K562 (cell line): ENCODE results near the gene RGS12. TPM values are rescaled to one million over a fixed set of nuclear protein-coding genes. Genes with fewer than 3 reads are reported as not detected.

Source experiments
- ATAC-seq: fragments of 200-7000 bp; cut with Tn5 transposase; 3 replicates; pipeline ENCODE4 v1.9.1; 2020; ENCODE audit warnings: moderate library complexity
- BruUV-seq: library from RNA; stranded (reverse); fragments of 400-500 nt; replicated peaks from 2 replicates; lab custom pipeline; 2021; lab: Mats Ljungman, UMichigan
- CTCF ChIA-PET: fragments of 300-600 bp; formaldehyde crosslinking; extraction: SDS; loops from one replicate; lab custom pipeline; 2021; ENCODE audit warnings: low intra/inter-chr PET ratio; lab: Yijun Ruan, JAX
- POLR2A ChIA-PET: fragments of 300-600, 350-650 bp; sonication (Branson Sonifier 250); formaldehyde crosslinking; extraction: SDS; loops from one replicate; lab custom pipeline; 2021; ENCODE audit warnings: antibody characterized with exemption, inconsistent platforms; lab: Yijun Ruan, JAX
- DNase-seq, 4 experiments: peaks; one replicate each; pipeline versions ENCODE4 v3.0.0 to v3.0.0-alpha.2; 2011 to 2018; ENCODE audit warnings: low spot score in 3 of 4, mixed read lengths in 3 of 4; ENCODE audit errors: extremely low read depth in 1 of 4
- FAIRE-seq: peaks from 2 replicates; lab custom pipeline; 2011; peaks lifted over from hg19 to GRCh38; lab: Jason Lieb, UNC
- H2AFZ ChIP-seq: 2 replicates; pipeline ENCODE4 v1.6.0; 2011; ENCODE audit warnings: low read depth, low read length, control low read depth, inconsistent platforms
- H3K27ac ChIP-seq: fragments of 200-600 bp; 3 replicates; pipeline ENCODE4 v1.8.0; 2011; ENCODE audit warnings: low read depth, mild to moderate bottlenecking, control low read depth, inconsistent platforms, low read length, moderate library complexity, mixed read lengths; ENCODE audit errors: extremely low read depth
- H3K27me3 ChIP-seq, 2 experiments: fragments of 300-600 bp in 1 of 2; 2 replicates in 1 of 2; 3 replicates in 1 of 2; pipeline versions ENCODE4 v1.6.0 to v1.8.0; 2011; ENCODE audit warnings: inconsistent platforms in 2 of 2, low read length in 2 of 2, mild to moderate bottlenecking in 1 of 2, mixed read lengths in 1 of 2, moderate library complexity in 1 of 2; ENCODE audit not compliant: control insufficient read depth in 2 of 2, insufficient read depth in 2 of 2
- H3K36me3 ChIP-seq: fragments of 300-600 bp; 3 replicates; pipeline ENCODE4 v1.8.0; 2011; ENCODE audit warnings: mild to moderate bottlenecking, low read length, inconsistent platforms; ENCODE audit not compliant: control insufficient read depth, insufficient read depth
- H3K4me1 ChIP-seq, 2 experiments: fragments of 200-600 bp in 1 of 2; replicated peaks in 1 of 2; 2 replicates in 1 of 2; 3 replicates in 1 of 2; pipeline versions ENCODE4 v1.5.1 to v1.8.0; 2011; ENCODE audit warnings: inconsistent platforms in 2 of 2, low read length in 2 of 2, mild to moderate bottlenecking in 1 of 2, mixed read lengths in 1 of 2, moderate library complexity in 1 of 2; ENCODE audit not compliant: control insufficient read depth in 2 of 2, insufficient read depth in 2 of 2
- H3K4me2 ChIP-seq: 2 replicates; pipeline ENCODE4 v1.6.1; 2011; ENCODE audit warnings: low read length, control low read depth, inconsistent platforms, mixed read lengths; ENCODE audit not compliant: insufficient read depth
- H3K4me3 ChIP-seq: fragments of 200-600 bp; sonication (generic), shearing (Covaris generic); 2 replicates; pipeline ENCODE4 v1.5.1; 2016; ENCODE audit warnings: control low read depth, inconsistent platforms
- H3K79me2 ChIP-seq: fragments of 200-600 bp; 3 replicates; pipeline ENCODE4 v1.8.0; 2011; ENCODE audit warnings: low read length, inconsistent platforms; ENCODE audit not compliant: control insufficient read depth, insufficient read depth
- H3K9ac ChIP-seq, 2 experiments: 2 replicates each; pipeline versions ENCODE4 v1.6.0 to v1.6.1; 2011; ENCODE audit warnings: low read depth in 2 of 2, low read length in 2 of 2, control low read depth in 1 of 2, inconsistent platforms in 1 of 2, mild to moderate bottlenecking in 1 of 2, mixed read lengths in 1 of 2; ENCODE audit not compliant: insufficient read depth in 1 of 2
- H3K9me1 ChIP-seq: one replicate; pipeline ENCODE4 v1.6.0; 2011; ENCODE audit warnings: inconsistent platforms, mild to moderate bottlenecking, low read length, moderate library complexity; ENCODE audit not compliant: control insufficient read depth, insufficient read depth
- H3K9me3 ChIP-seq: replicated peaks from 2 replicates; pipeline ENCODE4 v1.5.1; 2011; ENCODE audit warnings: low read depth, low read length, inconsistent platforms; ENCODE audit not compliant: control insufficient read depth, insufficient read depth
- H4K20me1 ChIP-seq: replicated peaks from 2 replicates; pipeline ENCODE4 v1.6.1; 2011; ENCODE audit warnings: low read length, inconsistent platforms, mixed read lengths; ENCODE audit not compliant: control insufficient read depth, insufficient read depth
- BMI1 ChIP-seq: fragments of 150-350 bp; IDR thresholded peaks from 2 replicates; pipeline ENCODE4 v1.6.1; 2014; ENCODE audit warnings: low read length
- C11orf30 ChIP-seq: fragments of 450-650 bp; IDR thresholded peaks from 2 replicates; pipeline ENCODE4 v1.6.1; 2016; ENCODE audit warnings: low read depth, mild to moderate bottlenecking
- CCNT2 ChIP-seq: IDR thresholded peaks from 2 replicates; pipeline ENCODE4 v1.6.1; 2011; ENCODE audit warnings: borderline replicate concordance, low read depth, mild to moderate bottlenecking, moderate library complexity, mixed read lengths, low read length; ENCODE audit not compliant: insufficient read length; ENCODE audit errors: extremely low read depth
- FOXK1 ChIP-seq: sonication (generic); formaldehyde crosslinking; IDR thresholded peaks from 2 replicates; pipeline ENCODE4 v1.8.0; 2022; ENCODE audit warnings: missing genetic modification reagents, mild to moderate bottlenecking, borderline replicate concordance
- HDAC6 ChIP-seq: IDR thresholded peaks from 2 replicates; pipeline ENCODE4 v1.6.1; 2012; ENCODE audit warnings: low read depth, mild to moderate bottlenecking, control low read depth, inconsistent platforms, low read length, moderate library complexity
- HMGN3 ChIP-seq: IDR thresholded peaks from 2 replicates; pipeline ENCODE4 v1.6.1; 2011; ENCODE audit warnings: borderline replicate concordance, low read depth, mild to moderate bottlenecking, mixed read lengths, low read length; ENCODE audit not compliant: insufficient read length; ENCODE audit errors: extremely low read depth
- NCOA6 ChIP-seq: fragments of 450-650 bp; IDR thresholded peaks from 2 replicates; pipeline ENCODE4 v1.6.1; 2017; ENCODE audit warnings: mild to moderate bottlenecking
- NFIC ChIP-seq: fragments of 450-650 bp; IDR thresholded peaks from 2 replicates; pipeline ENCODE4 v1.6.1; 2017; ENCODE audit warnings: mild to moderate bottlenecking, inconsistent platforms
- PML ChIP-seq: IDR thresholded peaks from 2 replicates; pipeline ENCODE4 v1.6.1; 2012; ENCODE audit warnings: low read length, inconsistent platforms
- RHOXF2B ChIP-seq: fragments of 250-450 bp; sonication (Bioruptor Pico); conservative IDR thresholded peaks from 2 replicates; pipeline ENCODE4 v1.5.1; 2021
- ZNF140 ChIP-seq: fragments of 250-450 bp; sonication (Bioruptor Pico); IDR thresholded peaks from 2 replicates; pipeline ENCODE4 v1.8.0; 2021; ENCODE audit warnings: moderate library complexity, mild to moderate bottlenecking, inconsistent platforms
- ZNF24 ChIP-seq: fragments of 450-650 bp; IDR thresholded peaks from 2 replicates; pipeline ENCODE4 v1.6.1; 2016
- WGBS: fragments of 100-300 bp; shearing (Covaris generic); methylation state at CpG from one replicate; pipeline ENCODE4 v1.1.6; 2016; ENCODE audit warnings: low coverage, mixed read lengths; ENCODE audit not compliant: insufficient coverage; ENCODE audit errors: missing lambda C conversion rate; 5-methylcytosine and 5-hydroxymethylcytosine counted together
- in situ Hi-C: fragments of 300-500 bp; cut with MboI; formaldehyde crosslinking; loops from 4 replicates; pipeline ENCODE4 v1.15.0; 2018; ENCODE audit warnings: inconsistent platforms, mixed read lengths
- intact Hi-C: fragments of 100-400 bp; cut with micrococcal nuclease; formaldehyde crosslinking; loops from 2 replicates; pipeline ENCODE4 v1.14.2; 2022
- polyA plus RNA-seq, 8 experiments: library from polyadenylated mRNA; depleted of rRNA in 4 of 8; stranded (reverse) in 5 of 8; unstranded in 3 of 8; fragments of >200 nt; fragmentation: Nextera tagmentation in 2 of 8; fragmentation: Illumina TruSeq in 1 of 8; extraction: Ambion mirVana in 2 of 8; extraction: Trizol in 1 of 8; gene quantifications; 2 replicates each; pipeline versions ENCODE4 v1.2.1 to v1.2.3, GENCODE V29; 2011 to 2014; ENCODE audit warnings: inconsistent platforms in 1 of 8, missing spikeins in 1 of 8
- total RNA-seq, 7 experiments: library from RNA; depleted of rRNA in 6 of 7; stranded (reverse); fragments of >200 nt in 6 of 7; fragmentation: Illumina TruSeq in 2 of 7; extraction: Trizol in 2 of 7; gene quantifications; 2 replicates each; pipeline versions ENCODE4 v1.2.1 to v1.2.3, GENCODE V29; 2011 to 2021; ENCODE audit warnings: low replicate concordance in 1 of 7
- TF ChIP-seq, protein P1 (sequence below): fragments of 250-450 bp; sonication (Bioruptor Pico); IDR thresholded peaks from 2 replicates; pipeline ENCODE4 v1.5.0; 2022; ENCODE audit warnings: mild to moderate bottlenecking
- TF ChIP-seq, protein P2 (sequence below): fragments of 250-450 bp; sonication (Bioruptor Pico); IDR thresholded peaks from 2 replicates; pipeline ENCODE4 v1.9.0; 2021; ENCODE audit warnings: mild to moderate bottlenecking

RGS12 gene
- total and polyA plus RNA-seq, 9 of the 15 experiments (the other 6 are each of a cell fraction or from before 2014, with no cell fraction given), result 0.30 to 8.8 (median 5.5) TPM

DNA sequence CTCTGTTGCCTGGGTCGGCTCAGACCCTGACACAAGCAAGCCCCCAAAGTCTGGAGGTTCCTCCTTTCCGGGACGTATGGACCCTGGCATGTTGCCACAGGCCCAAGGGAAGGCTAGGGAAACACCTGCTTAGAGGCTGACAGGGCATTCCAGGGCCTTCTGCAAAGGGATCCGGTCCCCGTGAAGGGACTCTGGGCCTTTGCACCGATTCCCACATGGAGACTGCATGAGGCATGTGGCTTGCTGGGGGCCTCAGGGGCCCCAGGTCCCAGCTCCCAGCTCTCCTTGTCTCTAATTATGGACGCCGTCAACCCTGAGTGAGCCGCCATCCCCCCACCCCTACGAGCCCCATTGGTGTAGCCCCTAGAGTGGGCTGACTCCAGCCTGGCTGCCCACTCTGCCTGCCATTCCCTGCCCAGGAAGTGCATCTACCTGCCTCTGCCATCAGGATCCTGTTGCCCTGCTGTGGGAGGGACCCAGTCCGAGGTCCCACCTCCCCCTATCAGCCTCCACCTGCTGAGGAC lies 4.2 kb upstream of the RGS12 start:
- 11% methylated on average over 9 of the region's 11 CpGs for WGBS
- intact Hi-C loops (no loop called here), in situ Hi-C loops (no loop called here)
- Histone ChIP-seq H3K9ac (no peak overlapping the region), H3K4me3 (no peak overlapping the region), H4K20me1 (no peaks in the 10 kb centered on the region; the same call in none of the 2 replicates), H3K79me2 (0 out of 3 replicates have a peak, but pooled peaks cover under 1% of the 10 kb centered on the region), H2AFZ (no peak overlapping the region), H3K9me1 (no peaks in the 10 kb centered on the region), H3K4me1 (peaks cover under 1 to 35% of the 10 kb centered on the region in 2 experiments; a peak in 4 of 5 replicates), H3K9me3 (no peaks in the 10 kb centered on the region), H3K27ac (no peak overlapping the region), H3K27me3 (peaks cover 61 to 81% of the 10 kb centered on the region in 2 experiments), H3K36me3 (no peaks in the 10 kb centered on the region), H3K4me2 (no peak overlapping the region)
- BruUV-seq, result no TSS peak
- ChIA-PET CTCF (no interaction called here), POLR2A (interaction anchor here (0.6 to 0.8 kb wide), 2 partner anchors 32 to 46 kb away, joined by 3 read pairs; no protein-coding TSS in a partner anchor)
- no peak for ATAC-seq
- no peak for DNase-seq
- FAIRE-seq, result no peak
- TF ChIP-seq NFIC (0 out of 2 replicates have a peak, but pooled peaks have one; percentile 5), NCOA6 (no peak), C11orf30 (no peak), PML (no peak)

DNA sequence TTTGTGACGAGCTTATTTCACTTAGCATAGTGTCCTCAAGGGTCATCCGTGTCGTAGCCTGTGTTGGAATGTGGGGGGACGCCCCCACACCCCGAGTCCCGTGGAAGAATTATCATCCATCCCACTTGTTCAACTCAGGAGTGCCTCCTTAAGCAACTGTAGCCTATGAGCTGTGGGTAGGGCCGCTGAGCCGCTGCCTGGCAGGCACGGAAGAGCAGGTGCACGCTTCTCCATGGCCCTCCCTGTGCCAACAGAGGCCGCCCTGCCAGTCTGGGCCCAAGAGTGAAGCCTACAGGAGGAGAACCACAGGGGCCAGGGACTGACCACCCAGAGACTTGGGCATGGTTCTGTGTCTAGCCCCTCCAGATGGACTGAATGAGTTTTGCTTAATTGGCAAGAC lies 2.3 kb upstream of the RGS12 start:
- no peaks in the 10 kb centered on the region; the same call in 1 of the 2 replicates for H4K20me1 ChIP-seq
- H3K27me3 ChIP-seq, result peaks cover 52 to 65% of the 10 kb centered on the region in 2 experiments
- CTCF ChIA-PET, result no interaction called here
- in situ Hi-C loops (no loop called here), intact Hi-C loops (no loop called here)
- no TSS peak for BruUV-seq
- 10% methylated on average over 11 of the region's 11 CpGs for WGBS
- H3K9ac ChIP-seq, result 0 out of 4 replicates have a peak overlapping the region, but pooled peaks of 1 of the 2 experiments have one; percentile 31
- no peak overlapping the region for H3K4me2 ChIP-seq
- ATAC-seq (no peak), FAIRE-seq (no peak), DNase-seq (no peak)
- H3K79me2 ChIP-seq, result peaks cover 3% of the 10 kb centered on the region; the same call in 1 of the 3 replicates
- H2AFZ ChIP-seq, result no peak overlapping the region
- POLR2A ChIA-PET, result no interaction called here
- no peak overlapping the region for H3K27ac ChIP-seq
- peaks cover 6 to 50% of the 10 kb centered on the region in 2 experiments; a peak in 4 of 5 replicates for H3K4me1 ChIP-seq
- no peak overlapping the region for H3K4me3 ChIP-seq
- H3K9me3 ChIP-seq, result no peaks in the 10 kb centered on the region
- no peaks in the 10 kb centered on the region for H3K36me3 ChIP-seq
- no peaks in the 10 kb centered on the region for H3K9me1 ChIP-seq
- TF ChIP-seq FOXK1 (no peak), CCNT2 (no peak), HMGN3 (no peak), BMI1 (no peak), ZNF24 (no peak), HDAC6 (no peak), RHOXF2B (CRISPR knock-in tag) (no peak), ZNF140 (CRISPR knock-in tag) (no peak)
- TF ChIP-seq, protein P1, sequence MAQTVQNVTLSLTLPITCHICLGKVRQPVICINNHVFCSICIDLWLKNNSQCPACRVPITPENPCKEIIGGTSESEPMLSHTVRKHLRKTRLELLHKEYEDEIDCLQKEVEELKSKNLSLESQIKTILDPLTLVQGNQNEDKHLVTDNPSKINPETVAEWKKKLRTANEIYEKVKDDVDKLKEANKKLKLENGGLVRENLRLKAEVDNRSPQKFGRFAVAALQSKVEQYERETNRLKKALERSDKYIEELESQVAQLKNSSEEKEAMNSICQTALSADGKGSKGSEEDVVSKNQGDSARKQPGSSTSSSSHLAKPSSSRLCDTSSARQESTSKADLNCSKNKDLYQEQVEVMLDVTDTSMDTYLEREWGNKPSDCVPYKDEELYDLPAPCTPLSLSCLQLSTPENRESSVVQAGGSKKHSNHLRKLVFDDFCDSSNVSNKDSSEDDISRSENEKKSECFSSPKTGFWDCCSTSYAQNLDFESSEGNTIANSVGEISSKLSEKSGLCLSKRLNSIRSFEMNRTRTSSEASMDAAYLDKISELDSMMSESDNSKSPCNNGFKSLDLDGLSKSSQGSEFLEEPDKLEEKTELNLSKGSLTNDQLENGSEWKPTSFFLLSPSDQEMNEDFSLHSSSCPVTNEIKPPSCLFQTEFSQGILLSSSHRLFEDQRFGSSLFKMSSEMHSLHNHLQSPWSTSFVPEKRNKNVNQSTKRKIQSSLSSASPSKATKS (CRISPR knock-in tag), result no peak
- TF ChIP-seq, protein P2, sequence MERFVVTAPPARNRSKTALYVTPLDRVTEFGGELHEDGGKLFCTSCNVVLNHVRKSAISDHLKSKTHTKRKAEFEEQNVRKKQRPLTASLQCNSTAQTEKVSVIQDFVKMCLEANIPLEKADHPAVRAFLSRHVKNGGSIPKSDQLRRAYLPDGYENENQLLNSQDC (CRISPR knock-in tag), result no peak
